H1 (cell line): ENCODE measurements around the gene PDE4B. TPM values are rescaled to one million over a fixed set of nuclear protein-coding genes. Genes with fewer than 3 reads are reported as not detected.

ENCODE experiments used
- CTCF ChIA-PET: fragments of 300-600 bp; sonication (Branson Sonifier 250); formaldehyde crosslinking; loops from one replicate; lab custom pipeline; 2021; ENCODE audit not compliant: partially characterized antibody; lab: Charles Lee
- POLR2A ChIA-PET: fragments of 300-600 bp; sonication (Branson Sonifier 250); formaldehyde crosslinking; loops from one replicate; lab custom pipeline; 2021; ENCODE audit warnings: inconsistent platforms; ENCODE audit not compliant: partially characterized antibody; lab: Charles Lee
- DNase-seq, 2 experiments: peaks; one replicate each; pipeline versions ENCODE4 v3.0.0 to v3.0.0-alpha.2; 2010 to 2022; ENCODE audit warnings: low spot score in 2 of 2, low read depth in 1 of 2, mixed read lengths in 1 of 2
- FAIRE-seq: peaks from 2 replicates; lab custom pipeline; 2011; peaks lifted over from hg19 to GRCh38; lab: Jason Lieb, UNC
- H2AFZ ChIP-seq: 2 replicates; pipeline ENCODE4 v1.8.1; 2012; ENCODE audit warnings: low read length, inconsistent platforms
- H2AK5ac ChIP-seq: 2 replicates; pipeline ENCODE4 v1.6.1; 2013; ENCODE audit warnings: low read depth, low read length
- H2BK120ac ChIP-seq: replicated peaks from 2 replicates; pipeline ENCODE3; 2013; ENCODE audit warnings: low read depth, low read length, inconsistent platforms
- H2BK12ac ChIP-seq: 2 replicates; pipeline ENCODE4 v1.6.1; 2013; ENCODE audit warnings: low read depth, low read length
- H2BK15ac ChIP-seq: 2 replicates; pipeline ENCODE4 v1.6.1; 2013; ENCODE audit warnings: low read length
- H2BK20ac ChIP-seq: 2 replicates; pipeline ENCODE4 v1.6.1; 2013; ENCODE audit warnings: low read length
- H2BK5ac ChIP-seq: 2 replicates; pipeline ENCODE4 v1.6.1; 2013; ENCODE audit warnings: low read depth, low read length
- H3K14ac ChIP-seq: 2 replicates; pipeline ENCODE4 v1.6.1; 2013; ENCODE audit warnings: inconsistent platforms; ENCODE audit not compliant: insufficient read length
- H3K18ac ChIP-seq: 2 replicates; pipeline ENCODE4 v1.6.1; 2013; ENCODE audit warnings: low read length; ENCODE audit errors: extremely low read depth
- H3K23ac ChIP-seq: 2 replicates; pipeline ENCODE4 v1.6.1; 2013; ENCODE audit warnings: inconsistent platforms; ENCODE audit not compliant: insufficient read length
- H3K23me2 ChIP-seq: 2 replicates; pipeline ENCODE4 v1.6.1; 2013; ENCODE audit warnings: low read depth, low read length
- H3K27ac ChIP-seq: 2 replicates; pipeline ENCODE4 v1.6.1; 2011; ENCODE audit warnings: low read depth, low read length, inconsistent platforms
- H3K27me3 ChIP-seq, 4 experiments: replicated peaks in 1 of 4; 1 replicate in 1 of 4; 2 replicates in 3 of 4; pipeline versions ENCODE4 v1.6.1 to v1.8.1; 2011 to 2013; ENCODE audit warnings: low read length in 3 of 4, mild to moderate bottlenecking in 3 of 4, inconsistent platforms in 2 of 4, mixed read lengths in 2 of 4, moderate library complexity in 1 of 4; ENCODE audit not compliant: control insufficient read depth in 3 of 4, insufficient read depth in 3 of 4; ENCODE audit errors: extremely low read depth in 1 of 4
- H3K36me3 ChIP-seq, 4 experiments: 2 replicates each; pipeline versions ENCODE4 v1.6.1 to v1.8.1; 2011 to 2013; ENCODE audit warnings: mild to moderate bottlenecking in 4 of 4, low read length in 3 of 4, moderate library complexity in 2 of 4, control low read depth in 1 of 4, inconsistent platforms in 1 of 4; ENCODE audit not compliant: insufficient read depth in 4 of 4, control insufficient read depth in 2 of 4
- H3K4ac ChIP-seq: replicated peaks from 2 replicates; pipeline ENCODE3; 2013; ENCODE audit warnings: low read length, low read depth, mixed read lengths, inconsistent platforms; ENCODE audit not compliant: insufficient read length
- H3K4me1 ChIP-seq, 4 experiments: replicated peaks in 1 of 4; 1 replicate in 1 of 4; 2 replicates in 3 of 4; pipeline versions ENCODE4 v1.6.1 to v1.8.1; 2011 to 2013; ENCODE audit warnings: low read length in 3 of 4, inconsistent platforms in 2 of 4, mixed read lengths in 1 of 4; ENCODE audit not compliant: insufficient read depth in 4 of 4, control insufficient read depth in 3 of 4
- H3K4me2 ChIP-seq, 2 experiments: 2 replicates each; pipeline versions ENCODE4 v1.6.1 to v1.8.1; 2011 to 2013; ENCODE audit warnings: low read depth in 2 of 2, low read length in 2 of 2, control low read depth in 1 of 2, inconsistent platforms in 1 of 2, mild to moderate bottlenecking in 1 of 2; ENCODE audit not compliant: insufficient read depth in 1 of 2
- H3K4me3 ChIP-seq, 4 experiments: fragments of 200-600, 300-600 bp in 1 of 4; sonication (generic), shearing (Covaris generic), sonication (Bioruptor Twin) in 1 of 4; 2 replicates each; pipeline versions ENCODE4 v1.5.1 to v1.8.1; 2011 to 2016; ENCODE audit warnings: low read length in 4 of 4, low read depth in 3 of 4, control low read depth in 2 of 4, inconsistent platforms in 2 of 4, mild to moderate bottlenecking in 2 of 4, mixed read lengths in 1 of 4, moderate library complexity in 1 of 4; ENCODE audit not compliant: insufficient read depth in 2 of 4; ENCODE audit errors: extremely low read depth in 1 of 4
- H3K56ac ChIP-seq: replicated peaks from 2 replicates; pipeline ENCODE3; 2013; ENCODE audit warnings: low read depth, mild to moderate bottlenecking, mixed read lengths, low read length, inconsistent platforms; ENCODE audit not compliant: insufficient read length
- H3K79me1 ChIP-seq: 2 replicates; pipeline ENCODE4 v1.6.1; 2013; ENCODE audit warnings: low read depth, low read length, control low read depth
- H3K79me2 ChIP-seq, 2 experiments: 2 replicates each; pipeline versions ENCODE4 v1.6.1 to v1.8.1; 2012 to 2013; ENCODE audit warnings: low read length in 2 of 2, mild to moderate bottlenecking in 2 of 2, inconsistent platforms in 1 of 2; ENCODE audit not compliant: insufficient read depth in 2 of 2, control insufficient read depth in 1 of 2
- H3K9ac ChIP-seq, 4 experiments: replicated peaks in 1 of 4; 1 replicate in 1 of 4; 2 replicates in 3 of 4; pipeline versions ENCODE4 v1.6.1 to v1.8.1; 2011 to 2013; ENCODE audit warnings: low read depth in 3 of 4, low read length in 3 of 4, control low read depth in 2 of 4, mild to moderate bottlenecking in 2 of 4, moderate library complexity in 2 of 4, inconsistent platforms in 1 of 4; ENCODE audit errors: extremely low read depth in 1 of 4
- H3K9me3 ChIP-seq, 2 experiments: 2 replicates each; pipeline versions ENCODE4 v1.6.1 to v1.8.1; 2012 to 2013; ENCODE audit warnings: mild to moderate bottlenecking in 2 of 2, moderate library complexity in 2 of 2, control low read depth in 1 of 2, inconsistent platforms in 1 of 2, low read depth in 1 of 2, low read length in 1 of 2, mixed read lengths in 1 of 2; ENCODE audit not compliant: insufficient read depth in 2 of 2
- H4K20me1 ChIP-seq, 2 experiments: replicated peaks in 1 of 2; 2 replicates each; pipeline versions ENCODE3 to v1.8.1; 2011 to 2013; ENCODE audit warnings: inconsistent platforms in 2 of 2, low read length in 2 of 2, mild to moderate bottlenecking in 1 of 2; ENCODE audit not compliant: insufficient read depth in 2 of 2, control insufficient read depth in 1 of 2
- H4K5ac ChIP-seq: 2 replicates; pipeline ENCODE4 v1.6.1; 2013; ENCODE audit warnings: low read length, low read depth, mixed read lengths, inconsistent platforms; ENCODE audit not compliant: insufficient read length
- H4K8ac ChIP-seq: 2 replicates; pipeline ENCODE4 v1.8.0; 2013; ENCODE audit warnings: mild to moderate bottlenecking, moderate library complexity, low read length, inconsistent platforms; ENCODE audit not compliant: insufficient read depth; ENCODE audit errors: extremely low read depth
- H4K91ac ChIP-seq: replicated peaks from 2 replicates; pipeline ENCODE3; 2013; ENCODE audit warnings: low read length, mixed read lengths, inconsistent platforms; ENCODE audit not compliant: insufficient read length
- CBX8 ChIP-seq: fragments of 300-800, 300-1000 bp; sonication (generic); IDR thresholded peaks from 2 replicates; pipeline ENCODE4 v1.7.1; 2016; ENCODE audit warnings: low read depth, low read length, borderline replicate concordance
- CREB1 ChIP-seq: IDR thresholded peaks from 2 replicates; pipeline ENCODE4 v1.6.1; 2012; ENCODE audit warnings: inconsistent platforms
- FOSL1 ChIP-seq: IDR thresholded peaks from 2 replicates; pipeline ENCODE4 v1.6.1; 2011; ENCODE audit warnings: mild to moderate bottlenecking, low read depth, low read length, moderate library complexity; ENCODE audit not compliant: insufficient read depth
- GABPA ChIP-seq: IDR thresholded peaks from 2 replicates; pipeline ENCODE4 v1.6.1; 2011; ENCODE audit warnings: mild to moderate bottlenecking, low read length, moderate library complexity, borderline replicate concordance; ENCODE audit not compliant: insufficient read depth
- JUND ChIP-seq: IDR thresholded peaks from 2 replicates; pipeline ENCODE4 v1.6.1; 2011; ENCODE audit warnings: mild to moderate bottlenecking, improper control_type of control experiment, low read length
- POLR2A ChIP-seq, 2 experiments: IDR thresholded peaks; 1 replicate in 1 of 2; 2 replicates in 1 of 2; pipeline ENCODE4 v1.6.1; 2011; ENCODE audit warnings: low read depth in 2 of 2, low read length in 2 of 2, mild to moderate bottlenecking in 2 of 2; ENCODE audit errors: control extremely low read depth in 1 of 2
- WGBS, 2 experiments: shearing (Covaris generic) in 1 of 2; methylation state at CpG; one replicate each; pipeline versions ENCODE4 v1.1.6 to v1.1.7; 2013 to 2015; ENCODE audit warnings: low lambda C conversion rate in 2 of 2, mixed read lengths in 2 of 2, inconsistent platforms in 1 of 2, low coverage in 1 of 2, missing lambda C conversion rate in 1 of 2; ENCODE audit not compliant: insufficient replicate concordance in 2 of 2, insufficient coverage in 1 of 2, insufficient read length in 1 of 2; ENCODE audit errors: extremely low coverage in 1 of 2, missing lambda C conversion rate in 1 of 2; 5-methylcytosine and 5-hydroxymethylcytosine counted together
- polyA plus RNA-seq, 7 experiments: library from polyadenylated mRNA; depleted of rRNA in 3 of 7; stranded (reverse) in 5 of 7; unstranded in 2 of 7; fragments of >200 nt in 5 of 7; fragments of 200-250 nt in 2 of 7; gene quantifications; 1 replicate in 5 of 7; 2 replicates in 1 of 7; 4 replicates in 1 of 7; pipeline versions ENCODE4 v1.2.1 to v1.2.3, GENCODE V29; 2011 to 2013; ENCODE audit warnings: missing spikeins in 2 of 7, mixed read lengths in 2 of 7
- total RNA-seq: library from RNA; stranded (reverse); fragmentation: NEBNext Ultra II Directional; extraction: Animal tissue kit (Norgen Biotek cat#: 25700); gene quantifications from 2 replicates; pipeline ENCODE4 v1.2.1, GENCODE V29; 2021

PDE4B gene
- total and polyA plus RNA-seq, 2 of the 8 experiments (the other 6 are each of a cell fraction or from before 2014, with no cell fraction given) = 5.0 to 15.1 TPM

GRCh38 chr1:66396212-66396890, 603.7 kb downstream of the PDE4B start:
- no peak overlapping the region for H3K56ac ChIP-seq
- H3K36me3 ChIP-seq = no peaks in the 10 kb centered on the region
- H3K27me3 ChIP-seq = peaks cover 0 to 2% (median 0%) of the 10 kb centered on the region in 4 experiments; a peak in 2 of 7 replicates
- H3K23ac ChIP-seq = no peak overlapping the region
- no peaks in the 10 kb centered on the region for H3K79me2 ChIP-seq
- H2BK5ac ChIP-seq = no peak overlapping the region
- no peak overlapping the region for H2BK120ac ChIP-seq
- H4K8ac ChIP-seq = no peak overlapping the region
- H3K79me1 ChIP-seq = no peaks in the 10 kb centered on the region
- no peak overlapping the region for H2BK20ac ChIP-seq
- no peak for FAIRE-seq
- H3K4me1 ChIP-seq = no peaks in the 10 kb centered on the region
- no peak overlapping the region for H3K4me2 ChIP-seq
- POLR2A ChIA-PET = no interaction called here
- WGBS, 2 experiments = 88% methylated on average over 7 of the region's 7 CpGs; no CpG with 5 or more reads in 1 of the 2 experiments
- H3K4me3 ChIP-seq = no peak overlapping the region
- no peak overlapping the region for H4K5ac ChIP-seq
- no peak overlapping the region for H3K27ac ChIP-seq
- no peak overlapping the region for H3K4ac ChIP-seq
- H3K23me2 ChIP-seq = no peaks in the 10 kb centered on the region
- no peak overlapping the region for H2BK15ac ChIP-seq
- no peak overlapping the region for H3K9ac ChIP-seq
- no peak overlapping the region for H3K14ac ChIP-seq
- no peaks in the 10 kb centered on the region for H3K9me3 ChIP-seq
- no peak overlapping the region for H2AK5ac ChIP-seq
- no peak overlapping the region for H3K18ac ChIP-seq
- H2BK12ac ChIP-seq = no peak overlapping the region
- H4K20me1 ChIP-seq = no peaks in the 10 kb centered on the region
- no peak overlapping the region for H2AFZ ChIP-seq
- DNase-seq = no peak
- CTCF ChIA-PET = interaction anchor here (0.9 to 1.1 kb wide), 5 partner anchors 9 to 436 kb away, joined by 3 to 6 read pairs (median 3); no protein-coding TSS in a partner anchor
- H4K91ac ChIP-seq = no peak overlapping the region
- no peak for TF ChIP-seq GABPA
- TF ChIP-seq CBX8 = no peak
- no peak for TF ChIP-seq CREB1
- TF ChIP-seq POLR2A (IDR thresholded peaks at IDR 0.05; ENCODE audit: control extremely low read depth in 1 of 2, low read depth in 2 of 2, low read length in 2 of 2) = no peak
- TF ChIP-seq FOSL1 = no peak
- TF ChIP-seq JUND = no peak
